Activated CD4-positive, alpha-beta T cell treated with anti-CD3 and anti-CD28 coated beads for 48 hours (primary cell): ENCODE results near the gene FARP2.
"Not testable (repeated sequence)": the region's sequence is repeated elsewhere in the genome, so short reads cannot be mapped to it uniquely, and the experiment has no call there.

Source experiments
- DNase-seq: peaks from one replicate; pipeline ENCODE4 v3.0.0-alpha.2; 2020

The FARP2 gene

GRCh38 chr2:241506793-241507429 is 150.8 kb downstream of the FARP2 start:
- no peak for DNase-seq

DNA sequence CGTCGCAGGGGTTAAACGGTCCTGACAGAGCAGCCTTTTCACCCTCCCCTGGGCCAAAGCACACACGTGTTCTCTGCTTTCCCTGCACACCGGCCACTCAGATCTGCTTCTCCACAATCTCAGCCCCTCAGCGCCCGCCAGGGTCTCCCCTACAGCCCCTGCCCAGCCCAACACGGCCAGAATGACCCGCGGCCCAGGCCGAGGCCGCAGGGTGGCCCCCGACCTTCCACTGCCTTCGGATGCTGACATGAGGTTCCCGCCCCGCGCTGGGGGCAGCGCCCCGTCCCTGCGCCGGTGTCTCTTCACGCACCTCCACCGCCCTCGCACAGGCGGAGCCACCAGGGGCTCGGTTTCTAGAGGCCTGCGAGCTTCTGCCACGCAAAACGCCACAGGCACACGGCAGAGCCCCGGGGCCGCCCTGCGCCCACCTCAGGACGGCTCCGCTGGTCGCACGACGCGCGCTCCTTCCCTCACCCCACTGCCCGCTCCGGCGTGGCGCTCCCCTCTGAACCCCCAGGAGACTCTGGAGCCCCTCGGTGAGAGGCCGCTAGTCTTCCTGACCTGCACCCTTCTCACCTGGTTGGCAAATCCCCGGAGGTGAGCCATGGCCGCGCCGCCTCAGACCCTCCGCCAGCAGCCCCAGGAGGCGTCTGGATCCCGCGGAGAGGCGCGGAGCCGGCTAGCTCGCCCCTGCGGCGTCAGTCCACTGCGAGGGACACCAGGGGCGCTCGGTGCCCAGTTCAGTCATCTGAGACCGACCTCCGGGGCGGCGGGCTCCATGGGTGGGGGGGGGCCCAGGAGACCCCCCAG is 151.6 kb downstream of the FARP2 start:
- DNase-seq, result peak; percentile 58

- peak; percentile 99 for DNase-seq
These were observed 152.4 kb downstream of the FARP2 start, which contains the start of gene STK25 for GRCh38 chr2:241508240-241509154. TSS of gene STK25 (minus strand) at chr2:241508584. CDS start at chr2:241508035, 549 bp downstream.

DNA sequence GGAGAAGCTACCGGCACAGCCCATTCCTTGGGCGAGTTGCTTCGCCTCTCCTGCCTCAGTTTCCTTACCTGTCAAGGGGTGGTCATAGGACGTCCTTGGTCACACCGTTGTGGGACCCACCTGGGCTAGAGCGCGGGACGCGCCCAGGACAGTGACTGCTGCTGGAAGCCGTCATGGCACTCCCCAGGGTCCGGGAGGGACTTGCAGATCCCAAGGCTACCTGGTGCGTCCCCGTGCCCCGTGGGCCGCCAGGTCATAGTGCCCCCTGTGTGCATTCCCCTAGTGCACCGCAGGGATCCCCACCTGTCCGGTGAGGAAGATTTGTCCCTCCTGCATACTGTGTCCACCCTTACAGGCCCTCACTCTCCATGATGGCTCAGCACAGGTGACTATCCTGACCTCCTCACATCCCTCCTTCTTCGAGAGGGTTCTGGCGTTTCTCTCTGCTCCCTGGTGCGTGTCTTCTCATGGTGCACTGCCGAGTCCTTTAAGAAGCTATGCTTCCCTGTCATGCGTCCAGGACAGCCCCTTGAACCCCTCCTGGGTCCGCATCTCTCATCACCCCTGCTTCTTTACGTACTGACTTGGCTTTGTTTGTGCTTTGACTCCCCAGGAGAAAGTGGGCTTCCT is 153.2 kb downstream of the FARP2 start:
- DNase-seq, result no peak

- no peak for DNase-seq
These were observed 155.1 kb downstream of the FARP2 start for GRCh38 chr2:241511091-241511741.

GRCh38 chr2:241514553-241514952 is 158.5 kb downstream of the FARP2 start:
- DNase-seq, result no peak

DNA sequence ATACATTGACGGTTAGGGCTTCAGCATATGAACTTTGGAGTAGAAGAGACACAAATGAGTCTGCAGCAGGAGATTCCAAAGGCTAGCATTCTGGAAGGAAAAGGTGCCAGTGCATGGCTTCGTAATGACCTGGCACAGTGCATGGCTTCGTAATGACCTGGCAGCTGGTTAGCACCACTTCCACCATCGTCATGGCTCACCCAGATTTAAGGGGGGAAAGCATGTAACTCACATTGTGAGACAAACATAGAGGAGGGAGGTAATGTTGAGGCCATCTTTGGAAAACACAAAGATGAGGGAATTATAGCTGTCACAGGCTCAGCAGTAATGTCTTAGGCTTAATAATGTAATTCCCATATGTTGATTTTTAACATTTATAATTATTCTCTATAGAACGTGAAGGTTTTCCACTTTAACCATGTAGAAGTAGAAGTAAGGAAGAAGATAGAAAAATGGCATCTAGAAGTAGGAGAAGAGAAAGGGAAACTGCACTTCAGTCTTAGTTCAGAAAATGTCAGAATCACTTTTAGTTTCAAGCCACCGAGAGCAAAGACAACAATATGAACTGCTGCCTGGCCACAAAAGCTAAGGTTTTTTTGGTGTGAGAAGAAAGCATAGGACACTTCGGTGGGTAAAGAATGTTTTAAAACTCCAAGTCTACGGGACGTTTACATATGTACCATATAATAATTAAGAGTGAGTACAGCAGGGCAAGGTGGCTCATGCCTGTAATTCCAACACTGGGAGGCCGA is 159.1 kb downstream of the FARP2 start:
- DNase-seq, result no peak

- DNase-seq, result no peak
These were observed 160.5 kb downstream of the FARP2 start for GRCh38 chr2:241516520-241516965.

DNA sequence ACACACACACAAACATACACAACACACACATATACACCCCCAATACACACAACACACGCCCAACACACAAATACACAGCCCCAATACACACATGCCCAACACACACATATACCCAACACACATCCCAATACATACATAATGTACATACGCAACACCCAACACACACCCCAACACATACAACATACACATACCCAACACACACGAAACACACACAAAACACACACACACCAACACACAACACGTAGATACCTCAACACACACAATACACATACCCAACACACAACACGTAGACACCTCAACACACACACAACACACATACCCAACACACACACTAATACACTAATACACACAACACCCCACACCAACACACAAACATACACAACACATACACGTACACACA is 161.2 kb downstream of the FARP2 start:
- DNase-seq, result no peak

DNA sequence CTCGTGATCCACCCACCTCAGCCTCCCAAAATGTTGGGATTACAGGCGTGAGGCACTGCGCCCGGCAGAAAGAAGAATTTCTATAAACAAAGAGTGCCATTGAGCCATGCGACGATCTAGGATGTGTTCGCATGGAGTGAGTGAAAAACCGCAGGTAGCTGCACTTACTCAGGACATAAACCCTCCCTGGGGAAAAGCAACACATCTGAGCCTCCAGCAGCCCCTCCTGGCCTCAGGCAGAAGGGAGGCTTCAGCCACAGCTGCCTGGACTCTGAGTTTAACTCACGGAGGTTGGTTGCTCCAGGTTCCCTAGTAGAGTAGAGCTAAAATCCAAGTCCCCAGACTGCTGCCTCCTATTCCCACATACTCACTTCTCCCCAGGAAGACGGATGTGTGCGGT is 163.6 kb downstream of the FARP2 start:
- no peak for DNase-seq

GRCh38 chr2:241522477-241522876 is 166.4 kb downstream of the FARP2 start:
- no peak for DNase-seq

DNA sequence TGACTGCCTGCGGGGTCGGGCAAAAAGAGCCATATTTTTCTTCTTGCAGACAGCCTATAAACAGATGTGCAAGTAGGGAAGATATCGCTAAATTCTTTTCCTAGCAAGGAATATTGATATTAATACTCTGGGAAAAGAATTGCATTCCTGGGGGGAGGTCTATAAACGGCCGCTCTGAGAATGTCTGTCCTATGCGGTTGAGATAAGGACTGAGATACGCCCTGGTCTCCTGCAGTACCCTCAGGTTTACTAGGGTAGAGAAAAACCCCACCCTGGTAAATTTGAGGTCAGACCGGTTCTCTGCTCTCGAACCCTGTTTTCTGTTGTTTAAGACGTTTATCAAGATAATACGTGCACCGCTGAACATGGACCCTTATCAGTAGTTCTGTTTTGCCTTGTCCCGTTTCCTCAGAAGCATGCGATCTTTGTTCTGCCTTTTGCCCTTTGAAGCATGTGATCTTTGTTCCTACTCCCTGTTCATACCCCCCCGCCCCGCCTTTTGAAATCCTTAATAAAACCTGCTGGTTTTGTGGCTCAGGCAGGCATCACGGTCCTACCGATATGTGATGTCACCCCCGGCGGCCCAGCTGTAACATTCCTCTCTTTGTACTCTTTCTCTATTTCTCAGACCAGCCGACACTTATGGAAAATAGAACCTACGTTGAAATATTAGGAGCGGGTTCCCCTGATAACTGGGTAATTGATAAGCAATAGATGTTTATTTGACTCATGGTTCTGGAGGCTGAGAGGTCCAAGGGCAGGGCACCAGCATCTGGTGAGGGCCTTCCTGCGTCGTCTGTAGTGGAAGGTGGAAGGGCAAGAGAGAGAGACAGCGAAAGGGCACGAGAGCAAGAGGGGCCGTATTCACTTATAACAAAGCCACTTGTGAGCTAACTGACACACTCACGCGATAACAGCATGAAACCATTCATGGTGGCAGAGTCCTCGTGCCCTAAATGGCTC is 170.0 kb downstream of the FARP2 start:
- not testable (repeated sequence) for DNase-seq

DNA sequence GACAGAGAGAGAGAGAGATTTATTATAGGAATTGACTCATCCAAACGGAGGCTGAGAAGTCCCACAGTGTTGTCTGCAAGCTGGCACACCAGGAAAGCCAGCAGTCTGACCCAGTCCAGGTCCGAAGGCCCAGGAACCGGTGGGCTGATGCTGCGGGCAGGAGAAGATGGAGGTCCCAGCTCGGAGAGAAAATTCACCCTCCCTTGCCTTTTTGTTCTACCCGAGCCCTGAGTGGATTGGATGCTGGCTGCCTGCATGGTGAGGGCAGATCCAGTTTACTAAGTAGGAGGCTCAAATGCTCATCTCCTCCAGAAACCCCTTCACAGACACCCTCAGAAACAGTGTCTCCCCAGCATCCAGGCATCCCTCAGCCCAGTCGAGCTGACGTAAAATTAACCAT is 174.5 kb downstream of the FARP2 start:
- no peak for DNase-seq

- no peak for DNase-seq
These were observed 175.2 kb downstream of the FARP2 start for GRCh38 chr2:241531161-241531722.

DNA sequence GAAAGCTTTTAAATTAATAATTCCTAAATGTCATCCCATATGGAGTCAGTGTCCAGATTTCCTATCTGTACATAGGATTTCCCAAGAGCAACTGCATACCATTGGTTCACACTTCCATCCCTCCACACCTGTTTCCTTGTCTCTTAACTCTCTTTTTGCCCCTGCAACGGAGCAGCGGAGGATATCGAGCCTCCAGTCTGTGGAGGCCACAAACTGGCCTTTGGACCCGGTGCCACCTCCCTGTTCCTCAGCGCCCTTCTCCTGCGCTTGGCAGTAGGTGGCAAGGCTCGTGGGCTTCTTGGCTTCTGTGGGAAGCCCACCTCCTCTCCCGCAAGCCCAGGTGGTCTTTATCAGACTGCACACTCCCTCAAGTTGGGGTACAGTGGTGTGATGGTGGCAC is 176.1 kb downstream of the FARP2 start:
- no peak for DNase-seq

DNA sequence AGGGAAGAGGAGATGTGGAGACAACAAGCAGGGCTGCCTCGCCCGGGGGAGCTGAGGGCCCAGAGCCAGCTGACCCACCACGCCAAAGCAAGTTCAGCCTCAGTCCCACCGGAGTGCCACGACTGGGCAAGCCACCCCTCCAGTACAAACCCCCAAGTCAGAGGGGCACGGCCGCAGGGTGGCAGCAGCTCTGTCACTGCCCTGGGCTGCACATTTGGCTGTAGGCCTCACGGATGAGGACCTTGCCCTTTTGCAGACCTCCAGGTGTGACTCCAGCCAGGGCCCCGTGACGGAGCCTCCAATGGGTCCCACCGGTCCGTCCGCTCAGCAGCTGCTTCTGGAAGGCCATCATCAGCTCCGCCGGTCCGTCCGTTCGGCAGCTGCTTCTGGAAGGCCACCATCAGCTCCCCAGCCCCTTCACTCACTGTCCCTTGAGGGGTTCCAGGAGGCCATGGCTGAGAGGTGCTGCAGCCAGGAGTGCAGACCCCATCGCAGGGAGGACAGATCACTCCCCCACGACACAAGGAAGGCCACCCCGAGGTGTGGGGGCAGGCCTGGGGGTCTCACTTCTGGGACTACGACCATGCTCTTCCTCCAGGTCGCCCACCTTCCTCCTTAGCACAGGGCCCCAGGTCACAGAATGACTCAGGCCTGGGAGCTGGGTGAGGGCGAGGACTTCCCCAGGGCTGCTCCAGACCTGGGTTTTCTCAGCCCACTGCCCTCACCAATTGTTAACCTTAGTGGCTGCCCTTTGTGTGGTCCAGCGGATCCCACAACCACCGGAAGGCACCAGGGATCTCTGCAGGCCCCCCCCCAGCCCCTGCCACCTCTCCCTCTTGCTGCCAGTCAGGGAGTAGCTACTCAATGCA is 176.9 kb downstream of the FARP2 start:
- no peak for DNase-seq

DNA sequence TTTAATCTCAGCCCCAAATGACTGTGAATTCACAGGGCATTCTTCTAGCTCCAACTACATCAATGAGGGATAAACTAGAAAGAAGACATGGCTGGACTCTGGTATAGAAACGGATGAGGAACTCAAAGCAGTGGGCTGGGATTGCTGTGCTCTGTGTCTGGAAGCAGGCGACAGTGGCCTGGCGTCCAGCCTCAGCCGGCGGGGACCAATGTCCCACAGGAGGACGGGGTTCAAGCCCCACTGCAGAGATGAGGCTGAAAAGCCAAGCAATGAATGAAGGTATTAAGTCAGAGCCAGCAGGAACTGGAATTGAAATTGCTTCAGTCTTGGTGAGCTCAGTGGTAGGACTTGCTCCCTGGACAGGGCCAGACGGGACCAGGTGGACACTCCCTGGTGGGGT is 178.2 kb downstream of the FARP2 start:
- no peak for DNase-seq

- no peak for DNase-seq
These were observed 178.8 kb downstream of the FARP2 start for GRCh38 chr2:241534701-241535375.
